NK-92 (cell line): ENCODE data around the gene ARGFX.
"Not testable (repeated sequence)": the region's sequence is repeated elsewhere in the genome, so short reads cannot be mapped to it uniquely, and the experiment has no call there.

Source experiments
- DNase-seq: peaks from one replicate; lab custom pipeline; 2025; ENCODE audit not compliant: unreplicated experiment; lab: John Stamatoyannopoulos, UW

The ARGFX gene

DNA sequence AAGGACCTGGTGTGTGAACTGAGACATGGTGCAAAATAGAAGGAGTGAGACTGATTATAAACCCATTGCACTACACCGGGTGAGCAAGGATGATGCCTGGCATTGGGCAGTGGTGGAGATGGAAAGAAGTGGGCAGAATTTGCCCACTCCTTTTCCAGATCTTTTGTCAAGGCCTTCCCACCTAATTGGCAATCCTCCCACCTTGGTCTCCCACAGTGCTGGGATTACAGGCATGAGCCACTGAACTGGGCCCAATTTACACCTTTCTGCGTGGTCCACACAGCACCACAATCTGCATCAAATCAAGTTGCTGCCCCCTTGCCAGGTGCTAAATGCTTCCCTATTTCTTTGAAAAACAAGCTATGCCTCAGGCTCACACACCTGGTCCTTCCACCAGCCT, 30.8 kb downstream of the ARGFX start:
- no peak for DNase-seq

DNA sequence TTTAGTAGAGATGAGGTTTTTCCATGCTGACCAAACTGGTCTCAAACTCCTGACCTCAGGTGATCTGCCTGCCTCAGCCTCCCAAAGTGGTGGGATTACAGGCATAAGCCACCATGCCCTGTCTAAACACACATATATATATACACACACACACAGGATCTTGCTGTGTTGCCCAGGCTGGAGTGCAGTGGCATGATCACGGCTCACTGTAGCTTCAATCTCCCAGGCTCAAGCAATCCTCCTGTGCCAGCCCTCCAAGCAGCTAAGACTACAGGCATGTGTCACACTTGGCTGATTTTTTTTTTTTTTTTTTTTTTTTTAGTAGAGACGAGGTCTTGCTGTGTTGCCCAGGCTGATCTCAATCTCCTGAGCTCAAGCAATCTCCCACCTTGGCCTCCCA, 32.2 kb downstream of the ARGFX start:
- not testable (repeated sequence) for DNase-seq

DNA sequence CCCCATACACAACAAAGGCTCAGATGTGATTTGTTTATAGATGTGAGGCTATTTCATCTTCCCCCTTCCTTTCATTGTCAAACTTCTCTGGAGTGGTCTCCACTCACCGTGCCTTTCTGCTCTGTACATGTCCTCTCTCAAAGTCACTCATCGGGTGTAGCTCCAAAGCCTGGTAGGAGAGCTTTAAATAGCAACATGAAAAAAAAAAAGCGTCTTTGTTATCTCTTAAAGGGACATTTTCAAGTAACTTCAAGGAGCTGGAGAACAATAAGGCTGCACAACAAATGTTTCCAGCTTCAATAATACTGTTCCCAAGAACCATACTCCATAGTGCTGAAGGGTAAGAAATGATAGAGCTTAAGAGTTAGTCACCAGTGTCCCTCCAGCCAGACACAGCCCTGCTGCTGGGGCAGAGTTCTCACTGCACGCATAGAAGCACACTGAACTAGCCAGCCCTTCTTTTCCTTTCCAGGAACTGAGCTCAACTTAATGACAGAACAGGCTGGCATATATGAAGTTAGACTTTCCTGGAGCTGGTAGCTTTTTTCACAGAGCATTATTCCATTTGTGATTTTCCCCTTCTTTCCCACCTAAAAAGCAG, 33.6 kb downstream of the ARGFX start:
- DNase-seq: no peak

- no peak for DNase-seq
These were observed 37.0 kb downstream of the ARGFX start for GRCh38 chr3:121604759-121605158.

- no peak for DNase-seq
These were observed 38.4 kb downstream of the ARGFX start for GRCh38 chr3:121606106-121606505.
